PC-3 (cell line): ENCODE measurements around the gene SP4. TPM values are rescaled to one million over a fixed set of nuclear protein-coding genes. Genes with fewer than 3 reads are reported as not detected.

Experiments
- ATAC-seq: fragments of 200-7000 bp; cut with Tn5 transposase; 2 replicates; pipeline ENCODE4 v1.9.1; 2020; ENCODE audit warnings: mild to moderate bottlenecking, moderate library complexity
- BruUV-seq: library from RNA; stranded (reverse); fragments of 400-500 nt; replicated peaks from 2 replicates; lab custom pipeline; 2021; lab: Mats Ljungman, UMichigan
- CTCF ChIA-PET: fragments of 300-600 bp; sonication (Branson Sonifier 250); formaldehyde crosslinking; loops from one replicate; lab custom pipeline; 2022; ENCODE audit warnings: antibody characterized with exemption; lab: Charles Lee
- POLR2A ChIA-PET: fragments of 300-600 bp; sonication (Branson Sonifier 250); formaldehyde crosslinking; loops from one replicate; lab custom pipeline; 2022; ENCODE audit warnings: antibody characterized with exemption; ENCODE audit not compliant: unreplicated experiment; lab: Charles Lee
- DNase-seq: peaks from one replicate; pipeline ENCODE4 v3.0.0-alpha.2; 2015
- H2AFZ ChIP-seq: fragments of 300-600 bp; sonication (generic); 2 replicates; pipeline ENCODE4 v1.6.0; 2016; ENCODE audit warnings: antibody characterized with exemption, low read length
- H3F3A ChIP-seq: fragments of 300-600 bp; sonication (generic); one replicate; pipeline ENCODE4 v1.6.0; 2017; ENCODE audit warnings: antibody characterized with exemption, low read length, control low read depth, mild to moderate bottlenecking; ENCODE audit not compliant: unreplicated experiment
- H3K27ac ChIP-seq: fragments of 300-600 bp; sonication (generic); 2 replicates; pipeline ENCODE4 v1.5.1; 2016; ENCODE audit warnings: mild to moderate bottlenecking, low read length
- H3K27me3 ChIP-seq: fragments of 300-600 bp; sonication (generic); 2 replicates; pipeline ENCODE4 v1.6.1; 2016; ENCODE audit warnings: low read length, mixed read lengths
- H3K36me3 ChIP-seq: fragments of 300-600 bp; sonication (generic); 2 replicates; pipeline ENCODE4 v1.6.1; 2016; ENCODE audit warnings: low read depth, mixed run types, low read length, mixed read lengths
- H3K4me1 ChIP-seq: fragments of 300-600 bp; sonication (generic); 2 replicates; pipeline ENCODE4 v1.5.1; 2016; ENCODE audit warnings: low read length; ENCODE audit not compliant: insufficient read depth
- H3K4me2 ChIP-seq: fragments of 300-600 bp; sonication (generic); 2 replicates; pipeline ENCODE4 v1.6.0; 2016; ENCODE audit warnings: low read length
- H3K4me3 ChIP-seq: fragments of 300-600 bp; sonication (generic); 2 replicates; pipeline ENCODE4 v1.5.1; 2016; ENCODE audit warnings: mild to moderate bottlenecking, low read length, mixed read lengths
- H3K79me2 ChIP-seq: fragments of 300-600 bp; sonication (generic); 2 replicates; pipeline ENCODE4 v1.6.1; 2017; ENCODE audit warnings: low read length, mixed read lengths
- H3K9ac ChIP-seq: fragments of 300-600 bp; sonication (generic); 2 replicates; pipeline ENCODE4 v1.6.0; 2016; ENCODE audit warnings: mild to moderate bottlenecking, low read length
- H3K9me2 ChIP-seq: fragments of 300-600 bp; sonication (generic); replicated peaks from 2 replicates; pipeline ENCODE4 v1.6.1; 2016; ENCODE audit warnings: mixed run types, low read length, mixed read lengths
- H3K9me3 ChIP-seq: fragments of 300-600 bp; sonication (generic); 2 replicates; pipeline ENCODE4 v1.6.1; 2016; ENCODE audit warnings: low read length, mixed read lengths
- H4K20me1 ChIP-seq: fragments of 300-600 bp; sonication (generic); 2 replicates; pipeline ENCODE4 v1.6.1; 2016; ENCODE audit warnings: low read length, mixed read lengths
- CTCF ChIP-seq: fragments of 300-600 bp; sonication (generic); conservative IDR thresholded peaks from 2 replicates; pipeline ENCODE4 v1.5.1; 2017; ENCODE audit warnings: antibody characterized with exemption, low read depth, mild to moderate bottlenecking, low read length
- EZH2 ChIP-seq: fragments of 300-600 bp; sonication (generic); IDR thresholded peaks from one replicate; pipeline ENCODE4 v1.6.1; 2017; ENCODE audit warnings: antibody characterized with exemption, mild to moderate bottlenecking, low read length; ENCODE audit not compliant: unreplicated experiment
- EZH2phosphoT487 ChIP-seq: fragments of 300-600 bp; sonication (generic); IDR thresholded peaks from 2 replicates; pipeline ENCODE4 v1.6.1; 2018; ENCODE audit warnings: mild to moderate bottlenecking, antibody characterized with exemption, low read length, borderline replicate concordance
- intact Hi-C: fragments of 100-400 bp; cut with micrococcal nuclease; formaldehyde crosslinking; loops from 2 replicates; pipeline ENCODE4 v1.9.0; 2023
- total RNA-seq: library from RNA; depleted of rRNA; stranded (reverse); fragments of >200 nt; gene quantifications from 2 replicates; pipeline ENCODE4 v1.2.3, GENCODE V29; 2014

Gene SP4
- total RNA-seq, 1 experiment from 2014 or later = 2.5 TPM

- CTCF ChIA-PET = no interaction called here
- no peaks in the 10 kb centered on the region for H3K9me2 ChIP-seq
- ATAC-seq (no peak), DNase-seq (no peak)
- H3K27me3 ChIP-seq = no peaks in the 10 kb centered on the region
- no peaks in the 10 kb centered on the region for H3K4me1 ChIP-seq
- no peak overlapping the region for H3K9ac ChIP-seq
- H3K4me2 ChIP-seq = no peak overlapping the region
- peaks cover 10% of the 10 kb centered on the region; the same call in 1 of the 2 replicates for H3K9me3 ChIP-seq
- no peak overlapping the region for H2AFZ ChIP-seq
- no peaks in the 10 kb centered on the region for H3K79me2 ChIP-seq
- intact Hi-C loops = no loop called here
- H3F3A ChIP-seq = no peaks in the 10 kb centered on the region
- no peak overlapping the region for H3K27ac ChIP-seq
- TF ChIP-seq EZH2 (no peak), CTCF (no peak), EZH2phosphoT487 (no peak)
- BruUV-seq = no TSS peak
- peaks cover 10% of the 10 kb centered on the region; the same call in 1 of the 2 replicates for H3K36me3 ChIP-seq
- H4K20me1 ChIP-seq = no peaks in the 10 kb centered on the region
- H3K4me3 ChIP-seq = no peak overlapping the region
- POLR2A ChIA-PET = no interaction called here
Observed at GRCh38 chr7:21448974-21449373, 21.1 kb downstream of the SP4 start.

- Histone ChIP-seq H3K4me1 (no peaks in the 10 kb centered on the region), H3K4me2 (no peak overlapping the region), H3K36me3 (peaks cover 19% of the 10 kb centered on the region), H3K9me2 (no peaks in the 10 kb centered on the region), H3K4me3 (no peak overlapping the region), H3K27ac (no peak overlapping the region), H3K9ac (no peak overlapping the region), H3K9me3 (peaks cover 19% of the 10 kb centered on the region; the same call in 1 of the 2 replicates), H3F3A (no peaks in the 10 kb centered on the region), H4K20me1 (no peaks in the 10 kb centered on the region), H3K79me2 (no peaks in the 10 kb centered on the region), H3K27me3 (no peaks in the 10 kb centered on the region), H2AFZ (no peak overlapping the region)
- CTCF ChIA-PET = no interaction called here
- DNase-seq (no peak), ATAC-seq (no peak)
- intact Hi-C loops = no loop called here
- POLR2A ChIA-PET = no interaction called here
- BruUV-seq = no TSS peak
- TF ChIP-seq EZH2 (no peak), EZH2phosphoT487 (no peak), CTCF (no peak)
Observed at GRCh38 chr7:21450076-21450475, 22.2 kb downstream of the SP4 start.

- H3K9ac ChIP-seq = no peak overlapping the region
Observed at GRCh38 chr7:21450941-21451340, 23.1 kb downstream of the SP4 start.

More at GRCh38 chr7:21450941-21451340, 23.1 kb downstream of the SP4 start:
- Histone ChIP-seq H3K36me3 (peaks cover 22% of the 10 kb centered on the region), H3K4me2 (no peak overlapping the region), H3F3A (no peaks in the 10 kb centered on the region), H3K27ac (no peak overlapping the region), H3K4me1 (no peaks in the 10 kb centered on the region), H3K4me3 (no peak overlapping the region), H3K27me3 (no peaks in the 10 kb centered on the region), H3K9me2 (no peaks in the 10 kb centered on the region), H2AFZ (no peak overlapping the region), H4K20me1 (no peaks in the 10 kb centered on the region), H3K9me3 (peaks cover 24% of the 10 kb centered on the region; the same call in 1 of the 2 replicates), H3K79me2 (no peaks in the 10 kb centered on the region)
- no peak for TF ChIP-seq EZH2
- no peak for TF ChIP-seq EZH2phosphoT487
- no peak for TF ChIP-seq CTCF
- DNase-seq (no peak), ATAC-seq (no peak)
- intact Hi-C loops = no loop called here
- CTCF ChIA-PET = no interaction called here
- POLR2A ChIA-PET = no interaction called here
- no TSS peak for BruUV-seq
